Measurements from ENCODE around the gene ECHDC3.

- no peak for TF ChIP-seq CTCF (IDR thresholded peaks at IDR 0.05)
- TF ChIP-seq POLR2A (IDR thresholded peaks at IDR 0.05) = no peak
Observed at GRCh38 chr10:11758527-11759236, 16.5 kb downstream of the ECHDC3 start.
